Measurements from ENCODE around the gene PDZD2. TPM values are rescaled to one million over a fixed set of nuclear protein-coding genes. Genes with fewer than 3 reads are reported as not detected.

PDZD2 gene
- total and polyA plus RNA-seq, 2 donors (not counting 3 experiments of a cell fraction or from before 2014, with no cell fraction given), result 0.66 to 6.9 TPM

DNA sequence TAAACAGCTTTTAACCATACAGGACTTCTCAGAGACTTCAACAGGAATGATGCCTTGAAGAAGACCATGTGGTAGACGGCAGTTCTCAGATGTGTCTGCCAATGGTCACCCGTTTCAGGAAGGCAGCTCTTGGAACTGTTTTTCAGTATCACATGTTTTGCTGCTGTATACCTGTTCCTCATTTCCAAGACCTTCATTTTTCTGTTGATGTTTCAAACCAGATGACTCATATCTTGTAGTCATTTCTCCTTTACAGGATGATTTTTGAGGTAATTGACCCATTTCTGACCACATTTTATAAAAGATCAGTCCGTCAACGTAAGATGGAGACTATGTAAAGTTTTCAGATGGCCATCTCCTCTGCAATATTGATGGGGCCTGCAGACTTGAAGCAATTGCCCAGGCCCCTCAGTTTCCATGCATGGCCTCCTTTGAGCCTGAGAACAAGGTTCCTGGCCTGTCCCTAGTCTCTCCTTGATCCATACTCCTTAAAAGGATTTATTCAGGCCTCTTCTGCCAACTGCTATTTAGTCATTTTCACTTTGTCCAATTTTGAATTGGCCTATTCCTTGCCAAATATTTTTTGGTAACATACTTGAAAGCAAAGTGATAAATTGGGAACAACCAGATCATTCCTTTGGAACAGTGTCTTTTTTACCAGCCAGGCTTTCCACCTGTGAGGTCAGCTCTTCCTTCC, 128.6 kb downstream of the PDZD2 start:
- H2AFZ ChIP-seq (ENCODE audit: low read depth, low read length), result no peak overlapping the region
- H3K9me1 ChIP-seq (replicated peaks; ENCODE audit: control insufficient read depth, extremely low read depth, insufficient read depth, low read length), result no peaks in the 10 kb centered on the region
- no peaks in the 10 kb centered on the region for H3K79me2 ChIP-seq (ENCODE audit: control insufficient read depth, insufficient read depth, low read length)
- no peaks in the 10 kb centered on the region for H3K4me1 ChIP-seq (ENCODE audit: control insufficient read depth, extremely low read depth, insufficient read depth, low read length)
- H3K9ac ChIP-seq (replicated peaks; ENCODE audit: extremely low read depth, insufficient read depth, low read length), result no peak overlapping the region
- FAIRE-seq (no peak), DNase-seq (ENCODE audit: low read depth, low spot score) (no peak)
- ChIA-PET CTCF (no interaction called here), POLR2A (no interaction called here)
- intact Hi-C loops (cut with micrococcal nuclease), result no loop called here
- H3K27ac ChIP-seq (ENCODE audit: insufficient read depth, low read depth, low read length), result no peak overlapping the region
- no peaks in the 10 kb centered on the region for H4K20me1 ChIP-seq (replicated peaks; ENCODE audit: control insufficient read depth, extremely low read depth, insufficient read depth, low read length)
- no peaks in the 10 kb centered on the region for H3K36me3 ChIP-seq (ENCODE audit: control insufficient read depth in 2 of 2, extremely low read depth in 1 of 2, insufficient read depth in 2 of 2, low read length in 2 of 2)
- no peak overlapping the region for H3K4me2 ChIP-seq (ENCODE audit: insufficient read depth, low read length)
- no peaks in the 10 kb centered on the region for H3K27me3 ChIP-seq (ENCODE audit: control insufficient read depth in 2 of 2, insufficient read depth in 2 of 2, low read length in 2 of 2)
- BruUV-seq (replicated peaks), result no TSS peak
- H3K9me3 ChIP-seq (replicated peaks; ENCODE audit: control insufficient read depth, insufficient read depth, low read length), result no peaks in the 10 kb centered on the region
- TF ChIP-seq POLR2AphosphoS5 (IDR thresholded peaks at IDR 0.05; ENCODE audit: insufficient read depth, low read depth, low read length) (no peak), EZH2 (IDR thresholded peaks at IDR 0.05; ENCODE audit: borderline replicate concordance, low read depth, low read length, severe bottlenecking) (no peak), POLR2A (IDR thresholded peaks at IDR 0.05; ENCODE audit: low read depth, low read length) (no peak), JUN (IDR thresholded peaks at IDR 0.05; ENCODE audit: borderline replicate concordance, insufficient read depth, insufficient read length, low read depth) (no peak), GATA2 (IDR thresholded peaks at IDR 0.05; ENCODE audit: insufficient read depth, insufficient read length, low read depth, low read length) (no peak), FOS (IDR thresholded peaks at IDR 0.05; ENCODE audit: borderline replicate concordance, insufficient read depth, low read length) (no peak), MYC (IDR thresholded peaks at IDR 0.05; ENCODE audit: low read depth, low read length) (no peak)
- TF ChIP-seq, protein P1, sequence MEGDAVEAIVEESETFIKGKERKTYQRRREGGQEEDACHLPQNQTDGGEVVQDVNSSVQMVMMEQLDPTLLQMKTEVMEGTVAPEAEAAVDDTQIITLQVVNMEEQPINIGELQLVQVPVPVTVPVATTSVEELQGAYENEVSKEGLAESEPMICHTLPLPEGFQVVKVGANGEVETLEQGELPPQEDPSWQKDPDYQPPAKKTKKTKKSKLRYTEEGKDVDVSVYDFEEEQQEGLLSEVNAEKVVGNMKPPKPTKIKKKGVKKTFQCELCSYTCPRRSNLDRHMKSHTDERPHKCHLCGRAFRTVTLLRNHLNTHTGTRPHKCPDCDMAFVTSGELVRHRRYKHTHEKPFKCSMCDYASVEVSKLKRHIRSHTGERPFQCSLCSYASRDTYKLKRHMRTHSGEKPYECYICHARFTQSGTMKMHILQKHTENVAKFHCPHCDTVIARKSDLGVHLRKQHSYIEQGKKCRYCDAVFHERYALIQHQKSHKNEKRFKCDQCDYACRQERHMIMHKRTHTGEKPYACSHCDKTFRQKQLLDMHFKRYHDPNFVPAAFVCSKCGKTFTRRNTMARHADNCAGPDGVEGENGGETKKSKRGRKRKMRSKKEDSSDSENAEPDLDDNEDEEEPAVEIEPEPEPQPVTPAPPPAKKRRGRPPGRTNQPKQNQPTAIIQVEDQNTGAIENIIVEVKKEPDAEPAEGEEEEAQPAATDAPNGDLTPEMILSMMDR (IDR thresholded peaks at IDR 0.05; ENCODE audit: extremely low read depth in 1 of 2, insufficient read depth in 1 of 2, low read depth in 1 of 2, low read length in 2 of 2), result no peak
- TF ChIP-seq, protein P2, sequence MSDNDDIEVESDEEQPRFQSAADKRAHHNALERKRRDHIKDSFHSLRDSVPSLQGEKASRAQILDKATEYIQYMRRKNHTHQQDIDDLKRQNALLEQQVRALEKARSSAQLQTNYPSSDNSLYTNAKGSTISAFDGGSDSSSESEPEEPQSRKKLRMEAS (IDR thresholded peaks at IDR 0.05; ENCODE audit: insufficient read depth, insufficient read length), result no peak
- dilution Hi-C loops (cut with MboI; ENCODE audit: extremely low pct_ligation_motif_present, low sequenced_read_pairs), result no loop called here
- no peak overlapping the region for H3K4me3 ChIP-seq (replicated peaks in 1 of 3; ENCODE audit: insufficient read depth in 1 of 3, low read depth in 1 of 3, low read length in 3 of 3)

All from endothelial cell of umbilical vein (primary cell).